GF-D8 (cell line): ENCODE results near the gene RPN2.

Experiments used
- DNase-seq: peaks from one replicate; lab custom pipeline; 2025; lab: John Stamatoyannopoulos, UW

The RPN2 gene

DNA sequence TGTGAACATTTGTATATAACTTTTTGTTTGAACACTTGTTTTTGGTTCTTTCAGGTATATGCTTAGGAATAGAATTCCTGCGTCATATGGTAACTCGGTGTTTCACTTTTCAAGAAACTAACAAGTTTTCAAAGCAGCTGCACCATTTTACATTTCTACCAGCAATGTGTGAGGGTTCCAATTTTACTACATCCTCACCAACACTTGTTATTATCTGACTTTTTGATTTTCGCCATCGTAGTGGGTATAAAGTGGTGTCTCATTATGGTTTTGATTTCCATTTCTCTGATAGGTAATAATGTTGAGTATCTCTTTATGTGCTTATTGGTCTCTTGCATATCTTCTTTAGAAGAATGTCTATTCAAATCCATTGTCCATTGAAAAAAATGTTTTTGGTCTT, 39.8 kb downstream of the RPN2 start:
- no peak for DNase-seq

DNA sequence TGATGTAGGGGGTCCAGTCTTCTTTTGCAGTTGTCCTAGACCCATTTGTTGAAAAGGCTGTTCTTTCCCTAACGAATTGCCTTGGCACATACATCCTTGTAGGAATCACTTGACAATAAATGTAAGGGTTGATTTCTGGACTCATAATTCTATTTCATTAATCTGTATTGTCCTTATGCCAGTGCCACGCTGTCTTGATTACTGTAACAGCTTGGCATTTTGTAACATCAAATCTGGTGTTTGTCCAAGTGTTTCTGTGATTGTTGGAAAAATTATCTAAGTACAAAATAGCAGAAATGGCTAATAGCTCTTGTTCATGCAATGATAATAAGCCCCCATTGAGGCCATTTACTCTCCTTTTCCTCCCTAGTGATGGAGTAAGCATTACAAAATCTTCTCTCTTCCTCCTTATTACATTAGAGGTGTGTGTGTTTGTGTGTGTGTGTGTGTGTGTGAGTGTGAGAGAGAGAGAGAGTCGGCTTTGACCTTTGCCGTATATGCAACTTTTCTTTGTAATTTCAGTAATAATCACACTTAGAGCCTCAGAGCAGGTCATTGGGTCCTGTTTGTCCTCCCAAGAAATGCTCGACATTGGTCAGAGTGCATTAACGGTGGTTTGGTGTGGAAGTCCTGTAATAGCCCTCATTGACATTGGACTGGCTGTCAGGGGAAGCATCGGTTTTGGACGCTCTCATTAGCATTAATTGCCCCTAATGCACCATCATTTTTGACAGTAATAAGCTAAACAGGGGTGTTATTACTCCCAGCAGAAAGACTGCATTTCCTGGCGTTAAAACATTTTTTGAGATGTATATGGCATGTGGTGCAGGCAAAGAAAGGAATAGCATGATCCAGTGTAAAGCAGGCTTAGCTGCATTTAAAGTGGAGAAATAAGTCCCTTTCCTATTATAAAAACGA, 40.9 kb downstream of the RPN2 start:
- DNase-seq: no peak

DNA sequence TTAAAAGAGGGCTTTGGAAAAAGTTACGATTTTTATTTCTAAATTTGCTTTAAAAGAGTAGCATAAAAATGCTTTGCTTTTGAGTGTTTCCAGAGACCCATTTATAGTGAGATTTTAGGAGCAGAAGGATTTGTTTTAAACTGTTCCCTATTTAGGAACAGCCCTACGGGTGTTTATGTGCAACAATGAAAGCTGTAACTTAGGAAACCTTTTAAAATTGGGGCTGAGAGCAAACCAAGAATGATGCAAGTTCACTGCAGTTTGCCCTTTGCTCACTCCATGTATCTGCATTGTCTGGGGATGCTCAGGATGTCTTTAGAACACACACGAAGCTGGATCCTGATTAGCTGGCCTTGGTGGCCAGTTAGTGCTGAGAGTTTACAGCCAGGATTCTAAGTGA, 41.6 kb downstream of the RPN2 start:
- no peak for DNase-seq

DNA sequence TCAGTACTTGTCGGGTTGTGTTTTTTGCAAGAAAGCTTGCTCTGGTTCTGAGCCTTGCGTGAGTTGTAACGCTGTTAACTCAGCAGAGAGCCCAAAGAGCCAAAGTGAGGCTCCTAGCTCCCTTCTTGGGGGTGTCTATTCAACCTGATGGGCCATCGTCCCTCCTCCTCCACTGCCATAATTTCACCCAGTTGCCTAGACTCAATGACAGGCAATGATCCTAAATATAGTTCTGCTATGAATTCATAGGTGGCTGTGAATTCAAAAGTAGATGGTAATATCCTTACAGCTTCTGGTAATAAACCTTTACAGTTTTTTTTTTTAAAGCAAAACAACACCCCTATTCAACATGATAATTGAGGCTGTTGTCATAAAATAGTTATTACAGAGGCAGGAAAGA, 43.0 kb downstream of the RPN2 start:
- no peak for DNase-seq

DNA sequence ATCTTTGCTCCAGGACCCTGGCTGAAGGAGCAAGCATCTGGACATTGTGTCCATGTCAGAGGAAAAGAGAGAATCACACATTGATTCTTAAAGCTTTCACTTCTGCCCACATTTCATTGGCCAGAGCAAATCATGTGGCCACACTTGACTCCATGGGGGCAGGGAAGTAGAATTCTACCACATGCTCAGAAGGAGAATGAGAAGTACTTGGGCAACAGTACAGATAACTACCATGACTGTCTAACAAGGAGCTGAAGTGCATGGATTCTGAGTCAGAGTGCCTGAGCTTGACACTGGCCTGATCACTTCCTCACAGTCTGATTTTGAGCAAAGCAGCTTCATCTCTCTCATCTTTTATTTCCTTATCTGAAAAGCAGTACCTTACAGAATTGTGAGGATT, 43.9 kb downstream of the RPN2 start:
- no peak for DNase-seq

DNA sequence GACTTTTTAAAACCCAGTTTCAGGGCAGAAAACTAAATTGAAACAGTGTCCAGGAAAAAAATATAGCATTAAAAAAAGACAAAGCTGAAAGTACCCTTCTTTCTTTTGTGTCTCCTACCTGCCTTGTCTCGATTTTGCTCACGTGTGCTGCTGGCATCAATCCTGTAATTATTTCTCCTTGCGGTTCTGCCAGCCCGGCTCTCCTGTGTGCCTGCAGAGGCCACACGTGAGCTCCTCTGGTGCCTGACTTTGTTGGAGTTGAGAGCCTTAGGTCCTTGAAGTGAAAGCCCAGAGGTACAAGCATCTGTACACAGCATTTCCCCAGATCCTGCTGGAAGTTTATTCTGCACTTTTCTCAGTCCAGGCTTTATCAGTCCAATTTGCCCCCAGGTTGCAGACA, 46.0 kb downstream of the RPN2 start:
- DNase-seq: no peak

DNA sequence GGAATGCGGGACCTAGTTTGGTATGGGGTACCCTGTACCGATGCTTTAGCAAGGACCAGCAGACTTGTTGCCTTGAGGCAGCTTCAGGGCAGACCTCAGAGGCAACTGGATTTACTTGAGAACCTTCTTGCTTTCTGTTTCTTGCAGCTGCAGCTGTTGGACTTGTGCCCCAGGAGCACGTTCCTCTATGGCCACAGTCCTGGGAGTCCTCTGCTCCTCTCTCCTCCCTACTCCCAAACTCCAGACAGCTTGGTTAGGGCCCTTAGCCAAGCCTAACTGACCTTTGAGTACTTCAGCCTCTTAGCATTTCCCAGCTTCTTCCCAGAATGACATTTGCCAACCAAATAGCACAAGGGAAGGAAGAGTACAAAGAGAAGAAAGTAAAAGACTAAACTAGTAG, 47.8 kb downstream of the RPN2 start:
- no peak for DNase-seq

DNA sequence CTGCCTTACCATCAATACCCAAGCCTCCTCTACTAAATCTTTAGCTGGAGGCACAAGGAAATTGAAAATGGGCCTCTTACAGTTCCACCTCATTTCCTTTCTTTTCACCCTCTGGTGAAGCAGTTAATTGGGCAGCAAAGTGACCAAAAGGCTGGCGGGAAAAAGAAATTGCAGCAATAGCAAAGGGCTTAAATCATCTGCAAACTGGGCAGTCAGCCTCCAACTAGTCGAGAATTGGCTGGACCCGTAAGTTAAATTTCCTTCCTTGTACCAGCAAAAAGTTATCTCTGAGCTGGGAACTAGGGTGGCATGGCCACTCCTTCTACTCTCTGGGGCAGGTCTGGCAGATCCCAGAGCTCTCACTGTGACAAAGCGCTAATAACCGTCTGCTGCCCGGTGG, 49.0 kb downstream of the RPN2 start:
- DNase-seq: no peak

DNA sequence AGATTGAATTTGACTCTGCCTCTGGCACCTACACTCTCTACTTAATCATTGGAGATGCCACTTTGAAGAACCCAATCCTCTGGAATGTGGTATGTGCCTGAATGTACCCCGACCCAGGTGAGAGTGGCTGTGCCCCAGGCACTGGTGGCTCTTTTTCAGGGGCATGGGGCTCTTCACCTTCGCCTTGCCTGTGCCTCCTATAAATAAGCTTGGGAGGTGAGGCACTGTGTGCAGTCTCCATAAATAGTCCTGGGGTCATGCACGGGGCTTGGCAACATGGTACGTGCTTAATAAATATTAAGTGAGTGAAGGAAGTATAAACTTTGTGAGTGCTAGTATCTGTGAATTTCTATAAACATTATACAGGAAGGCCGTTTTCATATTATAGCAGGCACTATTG, 49.5 kb downstream of the RPN2 start:
- DNase-seq: no peak

DNA sequence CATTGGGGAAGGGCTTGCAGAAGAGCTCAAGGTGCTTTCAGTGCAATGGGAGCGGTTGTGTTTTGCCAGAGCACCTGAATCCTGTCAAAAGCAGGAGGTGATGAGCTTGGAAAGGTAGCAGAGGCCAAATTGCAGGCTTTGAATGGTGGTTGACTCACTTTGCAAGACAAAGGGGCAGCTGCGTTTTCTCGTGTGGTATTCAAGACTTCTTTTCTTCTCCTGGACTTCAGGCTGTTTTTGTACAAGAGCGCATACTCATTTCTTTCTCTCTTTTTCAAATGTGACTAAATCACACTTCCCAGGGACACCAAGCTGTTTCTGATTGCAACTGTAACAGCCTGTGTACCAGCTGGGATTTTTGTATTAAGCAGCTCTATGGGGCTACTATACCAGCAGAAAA, 50.2 kb downstream of the RPN2 start:
- no peak for DNase-seq

DNA sequence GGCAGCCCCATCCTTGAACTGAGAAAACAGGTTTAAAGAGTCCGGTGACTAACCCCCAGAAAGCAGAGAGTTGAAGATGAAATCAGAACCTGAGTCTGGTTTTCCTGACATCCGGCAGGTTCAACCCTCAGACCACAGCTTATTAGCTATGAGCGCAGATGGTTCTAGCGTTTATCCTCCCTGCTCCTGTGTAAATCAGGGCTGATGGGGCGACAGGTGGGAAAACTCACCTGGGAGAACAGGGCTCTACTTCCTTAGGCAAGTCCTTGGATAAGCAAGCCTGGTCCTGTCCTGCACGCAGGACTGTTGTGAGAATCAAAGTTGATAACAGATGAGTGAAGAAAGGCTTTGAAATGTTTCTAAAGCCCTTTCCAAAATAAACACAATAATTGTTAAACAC, 51.1 kb downstream of the RPN2 start:
- DNase-seq: no peak

DNA sequence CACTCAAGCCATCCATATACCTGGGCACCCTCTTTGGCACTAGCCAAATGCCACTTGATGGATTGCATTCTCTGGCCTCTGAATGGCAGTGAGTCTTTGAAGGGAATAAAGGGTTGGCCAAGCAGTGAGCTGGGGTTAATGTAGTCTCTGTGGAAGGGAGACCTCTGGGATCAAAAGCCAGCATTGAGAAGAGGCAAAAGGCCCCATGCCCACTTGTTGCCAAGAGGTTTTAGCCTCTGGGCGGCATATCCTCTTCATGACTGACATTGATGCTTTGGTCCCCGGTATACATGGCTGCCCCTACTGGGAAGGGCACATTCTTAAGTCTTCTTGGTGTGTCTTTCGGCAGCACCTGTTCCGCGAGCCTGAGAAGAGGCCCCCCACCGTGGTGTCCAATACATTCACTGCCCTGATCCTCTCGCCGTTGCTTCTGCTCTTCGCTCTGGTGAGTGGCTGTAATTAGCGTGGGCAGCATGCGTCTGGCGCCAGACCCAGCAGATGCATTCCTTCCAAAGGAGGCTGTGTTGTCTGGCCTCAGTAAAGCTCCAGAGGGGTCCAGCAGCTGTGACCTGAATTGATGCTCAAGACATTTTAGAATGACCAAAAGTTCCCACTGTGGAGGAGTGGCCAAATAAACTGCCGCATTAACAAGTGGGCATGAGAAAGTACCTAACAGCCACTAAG, 53.0 kb downstream of the RPN2 start:
- DNase-seq: no peak

DNA sequence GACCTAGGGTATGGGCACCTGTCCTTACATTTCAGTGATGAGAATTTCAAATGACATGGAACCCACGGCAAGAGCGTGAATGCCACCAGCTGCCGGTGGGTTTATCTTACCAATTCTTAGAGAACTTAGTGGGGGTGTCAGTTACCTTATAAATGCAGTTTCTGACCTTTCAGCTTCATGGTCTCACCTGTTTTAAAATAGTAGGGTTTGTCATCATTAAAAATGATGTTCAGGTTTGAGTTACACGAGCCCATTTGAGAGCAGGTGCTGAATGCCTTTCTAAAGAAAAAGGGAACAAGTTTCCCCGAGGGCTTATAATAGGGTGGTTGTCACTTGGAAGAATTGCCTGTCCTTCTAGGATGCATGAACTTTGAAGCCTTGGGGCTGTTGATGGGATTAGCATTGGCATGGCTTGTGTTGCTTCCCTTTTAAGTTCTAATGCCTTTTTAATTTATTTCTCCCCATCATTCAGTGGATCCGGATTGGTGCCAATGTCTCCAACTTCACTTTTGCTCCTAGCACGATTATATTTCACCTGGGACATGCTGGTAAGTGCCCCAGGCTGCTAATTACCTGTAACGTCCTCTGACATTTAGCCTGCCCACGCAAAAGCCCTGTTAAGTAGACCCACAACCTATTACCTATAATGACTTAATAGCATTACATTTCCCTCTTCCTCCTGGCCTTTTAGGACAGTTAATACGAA, 54.6 kb downstream of the RPN2 start:
- DNase-seq: no peak

DNA sequence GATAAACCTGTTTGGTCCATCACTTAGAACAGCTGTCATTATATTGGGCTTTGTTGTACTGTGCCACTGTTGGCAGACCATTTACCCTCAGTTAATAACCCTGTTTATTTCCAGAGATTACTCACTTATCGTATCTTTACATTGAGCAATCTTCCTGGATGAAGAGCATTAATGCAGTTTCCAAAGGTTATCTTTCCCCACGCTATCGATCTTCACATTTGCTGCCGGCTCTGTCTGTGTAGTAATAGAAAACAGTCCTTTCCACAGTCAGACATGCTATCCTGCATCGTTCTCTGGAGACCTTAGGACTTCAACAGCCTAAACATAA, 55.1 kb downstream of the RPN2 start:
- DNase-seq: no peak

DNA sequence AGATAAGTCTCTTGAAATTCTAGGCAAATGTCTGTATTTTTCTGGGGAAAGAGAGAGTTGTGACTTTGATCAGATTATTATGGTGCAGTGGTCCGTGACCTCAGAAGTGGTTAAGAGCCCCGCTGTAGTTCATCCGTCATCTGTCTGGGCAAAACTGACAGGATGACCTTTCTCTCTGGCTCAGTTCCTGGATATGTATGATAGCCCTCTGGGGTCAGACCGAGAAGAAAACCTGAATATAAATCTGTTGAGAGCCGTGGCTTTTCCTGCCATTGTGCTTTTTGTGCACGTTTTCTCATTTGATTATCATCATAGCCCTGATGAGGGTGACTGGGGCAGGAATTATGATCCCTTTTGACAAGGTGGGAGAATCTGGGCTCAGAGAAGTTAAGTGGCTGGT, 55.9 kb downstream of the RPN2 start:
- DNase-seq: no peak

DNA sequence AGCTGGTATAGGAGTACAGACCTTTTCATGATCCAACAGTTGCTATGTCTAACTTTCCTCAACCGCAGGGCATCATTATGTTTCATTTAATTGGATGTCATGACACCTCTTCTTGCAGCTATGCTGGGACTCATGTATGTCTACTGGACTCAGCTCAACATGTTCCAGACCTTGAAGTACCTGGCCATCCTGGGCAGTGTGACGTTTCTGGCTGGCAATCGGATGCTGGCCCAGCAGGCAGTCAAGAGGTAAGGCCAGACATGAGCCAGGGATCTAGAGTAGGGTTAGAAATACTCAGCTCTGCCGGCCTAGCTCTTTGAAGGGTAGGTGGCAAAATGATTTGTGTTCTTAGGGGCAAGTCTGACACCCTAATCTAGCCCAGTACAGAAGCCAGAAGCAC, 57.3 kb downstream of the RPN2 start:
- DNase-seq: no peak

DNA sequence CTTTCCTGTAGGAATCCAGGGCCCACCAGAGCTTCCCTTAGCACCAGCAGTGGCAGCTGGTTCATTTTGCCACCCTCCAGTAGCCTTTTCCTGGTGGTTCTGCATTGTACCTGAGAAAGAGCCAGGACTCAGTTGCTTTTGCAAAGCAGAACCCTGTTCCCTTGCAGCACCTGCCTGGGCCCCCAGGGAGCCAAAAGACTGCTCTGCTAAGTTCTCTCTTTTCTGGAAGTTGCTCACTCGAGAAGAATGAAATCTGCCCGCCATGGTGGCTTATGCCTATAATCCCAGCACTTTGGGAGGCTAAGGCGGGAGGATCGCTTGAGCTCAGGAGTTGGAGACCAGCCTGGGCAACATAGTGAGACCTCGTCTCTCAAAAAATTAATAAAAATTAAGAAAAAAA, 58.5 kb downstream of the RPN2 start:
- no peak for DNase-seq

DNA sequence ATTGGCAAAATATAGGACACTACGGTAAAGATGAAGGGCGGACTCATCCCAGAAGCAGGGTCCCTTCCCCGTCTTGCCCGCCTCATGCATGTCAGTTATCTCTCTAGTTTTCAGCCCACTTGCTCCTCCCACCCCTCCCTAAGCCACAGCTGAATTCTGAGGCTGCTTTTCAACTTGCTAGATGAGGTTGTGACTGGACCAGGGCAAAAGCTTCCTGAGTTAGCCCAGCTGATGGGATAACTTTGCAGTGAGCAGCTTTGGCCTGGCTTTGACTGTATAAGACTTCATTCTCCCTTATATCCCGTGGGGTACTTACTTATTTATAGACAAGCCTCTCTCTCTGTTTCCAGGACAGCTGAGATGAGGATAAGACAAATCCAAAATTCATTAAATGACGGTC, 59.3 kb downstream of the RPN2 start:
- no peak for DNase-seq

DNA sequence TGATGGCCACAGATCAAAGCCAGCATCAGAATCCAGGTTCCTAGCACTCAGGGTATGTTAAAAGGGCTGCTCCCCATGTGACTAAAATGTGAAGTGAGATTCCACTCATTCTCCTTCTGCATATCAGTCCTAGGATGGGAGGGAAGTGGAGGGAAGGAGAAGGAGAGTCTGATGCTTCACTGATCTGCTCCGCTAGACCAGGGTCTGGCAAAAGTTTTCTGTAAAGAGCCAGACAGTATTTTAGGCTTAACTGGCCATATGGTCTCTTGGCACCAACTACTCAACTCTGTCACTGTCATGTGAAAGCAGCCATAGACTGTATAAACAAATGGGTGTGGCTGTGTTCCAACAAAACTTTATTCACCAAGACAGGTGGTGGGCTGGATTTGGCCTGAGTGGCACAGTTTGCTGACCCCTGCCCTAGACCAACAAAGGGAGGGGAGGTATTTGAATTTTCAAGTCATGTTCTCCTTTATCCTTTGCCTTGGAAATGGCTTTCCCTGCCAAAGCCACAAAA, 59.9 kb downstream of the RPN2 start:
- no peak for DNase-seq

DNA sequence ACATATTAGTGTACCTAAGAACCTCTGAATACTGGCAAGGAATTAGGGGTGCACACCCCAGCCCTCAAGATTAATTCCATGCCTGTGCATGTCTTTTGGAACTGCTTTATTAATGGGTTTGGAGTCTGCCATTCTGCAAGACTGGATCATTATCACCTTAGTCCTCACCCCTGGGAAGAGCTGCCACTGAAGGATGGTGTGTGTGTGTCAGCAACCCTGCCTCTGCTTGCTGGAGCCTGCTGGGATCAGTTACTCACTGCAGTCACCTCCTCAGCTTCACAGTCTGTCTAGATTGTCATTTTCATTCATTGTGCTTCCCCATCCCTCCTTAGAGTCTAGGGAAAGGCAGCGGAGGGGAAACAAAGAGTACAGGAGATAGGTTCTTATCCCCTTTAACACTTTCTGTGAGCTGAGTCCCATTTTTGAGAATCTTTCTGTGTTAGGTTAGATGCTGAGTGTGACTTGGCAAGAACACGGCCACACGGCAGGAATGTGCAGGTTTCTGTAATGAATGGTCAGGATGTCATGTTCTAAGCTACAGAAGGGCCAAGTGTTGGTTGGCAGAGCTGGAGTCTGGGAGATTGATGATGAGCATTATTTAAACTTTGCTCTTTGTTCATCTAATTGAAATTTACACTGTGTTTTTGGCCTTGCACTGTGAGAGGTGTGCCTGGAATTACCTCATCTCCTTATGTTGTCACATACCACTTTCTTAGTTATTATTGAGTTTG, 61.4 kb downstream of the RPN2 start:
- no peak for DNase-seq

DNA sequence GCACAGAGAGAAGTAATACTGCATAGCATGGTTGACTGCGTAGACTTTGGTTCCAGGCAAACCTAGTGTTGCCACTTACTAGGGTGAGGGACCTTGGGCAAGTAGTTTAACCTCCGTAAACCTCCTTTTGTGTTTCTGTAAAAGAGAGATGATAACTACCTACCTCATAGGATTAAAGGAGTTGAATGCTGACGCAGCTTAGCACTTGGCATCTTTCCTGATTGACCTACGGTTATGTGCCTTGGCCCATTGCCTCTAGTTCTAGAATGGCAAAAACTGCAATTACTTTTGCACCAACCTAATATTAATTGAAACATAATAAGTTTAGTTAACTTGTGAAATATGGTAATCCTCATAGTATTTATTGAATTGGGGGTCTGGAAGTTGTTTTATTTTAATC, 63.4 kb downstream of the RPN2 start:
- no peak for DNase-seq
